Transverse colon (tissue), 4 donors: ENCODE data around the gene CMTR1. TPM values are rescaled to one million over a fixed set of nuclear protein-coding genes. Genes with fewer than 3 reads are reported as not detected.

Experiments
- DNase-seq: peaks from one replicate; pipeline ENCODE4 v3.0.0-alpha.2; 2019
- H3K27ac ChIP-seq, 4 donors: fragments of 200-600 bp; sonication (generic); 2 replicates each; pipeline ENCODE4 v1.5.1; 2016 to 2018; ENCODE audit warnings: inconsistent platforms in 4 of 4
- H3K27me3 ChIP-seq: fragments of 200-600 bp; sonication (generic); 2 replicates; pipeline ENCODE4 v1.5.1; 2017; ENCODE audit warnings: inconsistent platforms
- H3K36me3 ChIP-seq, 4 donors: fragments of 200-600 bp; sonication (generic); 2 replicates each; pipeline ENCODE4 v1.5.1; 2017 to 2019; ENCODE audit warnings: inconsistent platforms in 4 of 4
- H3K4me1 ChIP-seq, 4 donors: fragments of 200-600 bp; sonication (generic); 2 replicates each; pipeline ENCODE4 v1.5.1; 2017 to 2020; ENCODE audit warnings: inconsistent platforms in 4 of 4
- H3K4me3 ChIP-seq, 4 donors: fragments of 200-600 bp; sonication (generic); 1 replicate in 1 of 4; 2 replicates in 3 of 4; pipeline versions ENCODE4 v1.5.1 to v1.6.1; 2017 to 2019; ENCODE audit warnings: inconsistent platforms in 4 of 4
- H3K9me3 ChIP-seq, 2 donors: fragments of 200-600 bp; sonication (generic); 2 replicates each; pipeline ENCODE4 v1.5.1; 2017 to 2019; ENCODE audit warnings: inconsistent platforms in 2 of 2
- EP300 ChIP-seq: sonication (generic); formaldehyde crosslinking; IDR thresholded peaks from one replicate; pipeline ENCODE4 v1.6.1; 2017; ENCODE audit warnings: antibody characterized with exemption, low read depth
- POLR2A ChIP-seq: fragments of 450-650 bp; IDR thresholded peaks from one replicate; pipeline ENCODE4 v1.6.1; 2016; ENCODE audit warnings: antibody characterized with exemption, mild to moderate bottlenecking, moderate library complexity
- POLR2AphosphoS5 ChIP-seq, 3 donors: sonication (generic); formaldehyde crosslinking; IDR thresholded peaks; one replicate each; pipeline ENCODE4 v1.6.1; 2016; ENCODE audit warnings: antibody characterized with exemption in 3 of 3
- WGBS, 2 donors: methylation state at CpG; one replicate each; pipeline ENCODE4 v1.1.5; 2018; ENCODE audit warnings: low coverage in 1 of 2; 5-methylcytosine and 5-hydroxymethylcytosine counted together
- in situ Hi-C, 4 donors: fragments of 200-750 bp; cut with MboI; loops; one replicate each; pipeline versions ENCODE4 v1.15.0 to v1.15.1; 2017; ENCODE audit warnings: low sequenced_read_pairs in 3 of 4, low pct_ligation_motif_present in 1 of 4, low pct_unique_long_range_greater_than_20kb in 1 of 4
- intact Hi-C: fragments of 100-400 bp; cut with DNase I; formaldehyde crosslinking; loops from one replicate; pipeline ENCODE4 v1.15.1; 2023; ENCODE audit warnings: low total_unique reads
- total RNA-seq, 4 donors: library from RNA; depleted of rRNA; stranded (reverse); fragments of >200 nt; gene quantifications; one replicate each; pipeline ENCODE4 v1.1.0, GENCODE V29; 2016
- TF ChIP-seq, protein P1 (sequence below), 5 experiments: fragments of 200-600 bp in 3 of 5; fragments of 450-650 bp in 2 of 5; sonication (generic) in 3 of 5; IDR thresholded peaks; 1 replicate in 2 of 5; 2 replicates in 3 of 5; pipeline ENCODE4 v1.5.1; 2016 to 2017; ENCODE audit warnings: antibody characterized with exemption in 5 of 5, inconsistent platforms in 3 of 5, mild to moderate bottlenecking in 2 of 5, moderate library complexity in 1 of 5

The CMTR1 gene
- total RNA-seq, 4 donors from 2014 or later = 16.5 to 40.6 (median 24.9) TPM

DNA sequence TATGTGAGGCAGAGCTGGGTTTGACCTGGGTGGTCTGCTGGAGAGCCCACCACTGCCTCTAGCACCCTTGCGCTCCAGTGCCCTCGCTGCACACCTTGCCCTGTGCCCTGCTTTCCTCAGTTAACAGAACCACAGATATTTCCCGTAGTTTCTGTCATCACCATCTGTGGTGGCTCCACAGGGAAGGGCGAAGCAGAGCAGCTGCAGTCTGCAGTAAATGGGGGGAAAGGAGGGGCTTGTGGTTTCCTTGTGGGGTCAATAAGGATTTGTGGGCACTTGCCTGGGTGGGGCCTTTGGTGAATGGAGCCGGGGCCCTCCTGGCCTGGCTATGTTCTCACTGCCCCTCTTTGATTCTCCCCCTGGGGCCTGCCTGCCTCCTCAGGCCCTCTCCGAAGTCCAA, 87.9 kb downstream of the CMTR1 start:
- H3K4me1 ChIP-seq = peaks cover 0 to 7% (median 5%) of the 10 kb centered on the region in 4 donors
- no peak overlapping the region for H3K27ac ChIP-seq
- no peaks in the 10 kb centered on the region for H3K36me3 ChIP-seq
- in situ Hi-C loops = no loop called here
- 63% methylated on average over 5 to 6 of the region's 6 CpGs for WGBS, 2 donors
- peaks cover 16% of the 10 kb centered on the region for H3K27me3 ChIP-seq
- no peak overlapping the region for H3K4me3 ChIP-seq
- H3K9me3 ChIP-seq = no peaks in the 10 kb centered on the region
- no peak for DNase-seq
- TF ChIP-seq POLR2AphosphoS5 (IDR thresholded peaks at IDR 0.05) (no peak), POLR2A (no peak), EP300 (no peak)
- TF ChIP-seq, protein P1, sequence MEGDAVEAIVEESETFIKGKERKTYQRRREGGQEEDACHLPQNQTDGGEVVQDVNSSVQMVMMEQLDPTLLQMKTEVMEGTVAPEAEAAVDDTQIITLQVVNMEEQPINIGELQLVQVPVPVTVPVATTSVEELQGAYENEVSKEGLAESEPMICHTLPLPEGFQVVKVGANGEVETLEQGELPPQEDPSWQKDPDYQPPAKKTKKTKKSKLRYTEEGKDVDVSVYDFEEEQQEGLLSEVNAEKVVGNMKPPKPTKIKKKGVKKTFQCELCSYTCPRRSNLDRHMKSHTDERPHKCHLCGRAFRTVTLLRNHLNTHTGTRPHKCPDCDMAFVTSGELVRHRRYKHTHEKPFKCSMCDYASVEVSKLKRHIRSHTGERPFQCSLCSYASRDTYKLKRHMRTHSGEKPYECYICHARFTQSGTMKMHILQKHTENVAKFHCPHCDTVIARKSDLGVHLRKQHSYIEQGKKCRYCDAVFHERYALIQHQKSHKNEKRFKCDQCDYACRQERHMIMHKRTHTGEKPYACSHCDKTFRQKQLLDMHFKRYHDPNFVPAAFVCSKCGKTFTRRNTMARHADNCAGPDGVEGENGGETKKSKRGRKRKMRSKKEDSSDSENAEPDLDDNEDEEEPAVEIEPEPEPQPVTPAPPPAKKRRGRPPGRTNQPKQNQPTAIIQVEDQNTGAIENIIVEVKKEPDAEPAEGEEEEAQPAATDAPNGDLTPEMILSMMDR (IDR thresholded peaks at IDR 0.05) = no peak
- intact Hi-C loops = loop anchor here (10.0 kb wide), 1 partner anchor 1314 kb away; no protein-coding TSS in a partner anchor

DNA sequence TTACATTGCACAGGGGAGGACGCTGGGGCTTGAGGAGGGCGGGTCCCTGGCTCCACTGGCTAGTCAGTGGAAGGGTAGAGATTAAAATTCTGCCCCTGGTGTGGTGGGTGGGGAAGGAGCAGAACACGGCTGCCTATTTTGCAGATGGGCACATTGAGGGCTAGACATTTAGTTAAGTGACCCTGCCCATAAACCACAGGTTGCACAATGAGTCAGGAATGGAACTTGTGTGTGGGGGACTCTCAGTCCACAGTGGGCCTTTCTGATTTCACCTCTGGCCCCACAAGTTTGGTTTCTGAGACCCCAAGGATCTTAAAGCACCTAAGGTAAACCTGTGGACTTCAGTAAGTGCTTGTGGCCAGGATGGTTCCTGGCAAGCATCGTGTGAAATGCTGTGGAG, 88.7 kb downstream of the CMTR1 start:
- Histone ChIP-seq H3K9me3 (no peaks in the 10 kb centered on the region), H3K27ac (no peak overlapping the region), H3K36me3 (no peaks in the 10 kb centered on the region), H3K27me3 (peaks cover 20% of the 10 kb centered on the region), H3K4me1 (no peaks in the 10 kb centered on the region), H3K4me3 (no peak overlapping the region)
- no peak for DNase-seq
- in situ Hi-C loops = no loop called here
- no peak for TF ChIP-seq POLR2AphosphoS5 (IDR thresholded peaks at IDR 0.05)
- TF ChIP-seq, protein P1 (IDR thresholded peaks at IDR 0.05) = no peak
- TF ChIP-seq POLR2A = no peak
- no peak for TF ChIP-seq EP300
- intact Hi-C loops = loop anchor here (10.0 kb wide), 1 partner anchor 1313 kb away; no protein-coding TSS in a partner anchor
- WGBS, 2 donors = 49 to 75% methylated on average over 3 to 4 of the region's 4 CpGs

DNA sequence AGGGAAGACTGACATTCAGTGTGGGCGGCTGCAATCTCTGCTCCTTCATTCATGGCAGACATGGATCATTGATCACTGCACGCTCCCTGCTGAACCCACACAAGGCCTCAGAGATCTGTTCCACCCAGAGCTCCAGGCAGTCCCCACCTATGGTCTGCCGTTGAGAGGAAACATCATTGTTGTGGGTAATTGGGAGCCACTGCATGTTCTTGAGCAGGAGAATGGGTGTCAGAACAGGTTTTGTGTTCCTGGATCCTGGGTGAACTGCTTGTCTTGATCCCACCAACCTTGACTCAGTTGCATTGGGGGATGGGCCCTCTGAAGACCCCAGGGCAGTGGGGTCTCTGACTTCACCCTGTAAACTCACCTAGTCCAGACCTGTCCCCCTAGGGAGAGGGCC, 89.8 kb downstream of the CMTR1 start:
- H3K36me3 ChIP-seq = no peaks in the 10 kb centered on the region
- DNase-seq = no peak
- WGBS, 2 donors = 80% methylated on average over 3 of the region's 3 CpGs; no CpG with 5 or more reads in 1 of the 2 donors
- in situ Hi-C loops = no loop called here
- H3K4me3 ChIP-seq = no peak overlapping the region
- intact Hi-C loops = loop anchor here (10.0 kb wide), 1 partner anchor 1312 kb away; no protein-coding TSS in a partner anchor
- H3K27ac ChIP-seq = no peak overlapping the region
- H3K9me3 ChIP-seq = no peaks in the 10 kb centered on the region
- no peaks in the 10 kb centered on the region for H3K4me1 ChIP-seq
- H3K27me3 ChIP-seq = peaks cover 29% of the 10 kb centered on the region
- TF ChIP-seq POLR2A = no peak
- TF ChIP-seq, protein P1 (IDR thresholded peaks at IDR 0.05) = no peak
- TF ChIP-seq EP300 = no peak
- no peak for TF ChIP-seq POLR2AphosphoS5 (IDR thresholded peaks at IDR 0.05)

DNA sequence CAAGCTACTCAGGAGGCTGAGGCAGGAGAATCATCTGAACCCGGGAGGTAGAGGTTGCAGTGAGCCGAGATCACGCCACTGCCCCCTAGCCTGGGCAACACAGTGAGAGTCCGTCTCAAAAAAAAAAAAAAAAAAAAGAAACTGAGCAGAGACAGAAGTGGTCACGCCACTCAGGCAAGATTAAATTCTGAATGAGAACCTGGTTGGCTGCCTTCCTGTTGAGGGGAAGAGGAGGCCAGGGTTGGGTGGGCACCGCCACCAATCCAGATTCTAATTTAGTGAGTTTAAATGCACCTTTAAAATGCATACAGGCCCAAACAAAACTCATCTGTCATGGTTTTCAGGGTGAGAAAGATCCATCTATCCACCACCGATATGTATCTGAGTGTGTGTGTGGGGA, 90.4 kb downstream of the CMTR1 start:
- Histone ChIP-seq H3K9me3 (no peaks in the 10 kb centered on the region), H3K27me3 (peaks cover 31% of the 10 kb centered on the region), H3K36me3 (no peaks in the 10 kb centered on the region), H3K27ac (no peak overlapping the region), H3K4me1 (no peaks in the 10 kb centered on the region), H3K4me3 (no peak overlapping the region)
- in situ Hi-C loops (no loop called here), intact Hi-C loops (loop anchor here (10.0 kb wide), 1 partner anchor 1311 kb away; no protein-coding TSS in a partner anchor)
- TF ChIP-seq, protein P1 (IDR thresholded peaks at IDR 0.05) = no peak
- TF ChIP-seq EP300 = no peak
- no peak for TF ChIP-seq POLR2AphosphoS5 (IDR thresholded peaks at IDR 0.05)
- no peak for TF ChIP-seq POLR2A
- no peak for DNase-seq
- WGBS, 2 donors = 66 to 67% methylated on average over 5 to 7 of the region's 7 CpGs
